Ovary (tissue), 9 donors: ENCODE data around the gene SLC4A2. TPM values are rescaled to one million over a fixed set of nuclear protein-coding genes. Genes with fewer than 3 reads are reported as not detected.

Source experiments
- DNase-seq, 5 donors: peaks; one replicate each; pipeline ENCODE4 v3.0.0-alpha.2; 2019 to 2020
- H3K27ac ChIP-seq, 2 donors: fragments of 200-600 bp; one replicate each; pipeline versions ENCODE4 v1.5.1 to v1.8.0; 2019 to 2022
- H3K27me3 ChIP-seq: fragments of 200-600 bp; one replicate; pipeline ENCODE4 v1.8.0; 2022
- H3K36me3 ChIP-seq: fragments of 200-600 bp; sonication (generic); one replicate; pipeline ENCODE4 v1.5.1; 2019
- H3K4me1 ChIP-seq: one replicate; pipeline ENCODE4 v1.8.1; 2013; ENCODE audit warnings: mild to moderate bottlenecking, moderate library complexity; ENCODE audit not compliant: insufficient read depth
- H3K4me3 ChIP-seq: fragments of 200-600 bp; sonication (generic); one replicate; pipeline ENCODE4 v1.5.1; 2017
- H3K9me3 ChIP-seq, 2 donors: fragments of 200-600 bp in 1 of 2; sonication (generic) in 1 of 2; one replicate each; pipeline versions ENCODE4 v1.5.1 to v1.8.1; 2013 to 2019; ENCODE audit warnings: mild to moderate bottlenecking in 1 of 2, moderate library complexity in 1 of 2
- EP300 ChIP-seq: sonication (generic); formaldehyde crosslinking; IDR thresholded peaks from one replicate; pipeline ENCODE4 v1.6.1; 2017; ENCODE audit warnings: antibody characterized with exemption
- POLR2A ChIP-seq: fragments of 450-650 bp; IDR thresholded peaks from one replicate; pipeline ENCODE4 v1.6.1; 2017; ENCODE audit warnings: antibody characterized with exemption, mild to moderate bottlenecking, moderate library complexity
- WGBS, 3 donors: extraction: QIAGEN DNeasy Blood & Tissue Kit in 1 of 3; methylation state at CpG; one replicate each; pipeline versions ENCODE4 v1.1.5 to v1.1.7; 2013 to 2017; 5-methylcytosine and 5-hydroxymethylcytosine counted together
- intact Hi-C, 4 donors: fragments of 100-400 bp; cut with DNase I; formaldehyde crosslinking; loops; one replicate each; pipeline versions ENCODE4 v1.11.0 to v1.15.1; 2022 to 2023
- polyA plus RNA-seq, 2 donors: library from polyadenylated mRNA; stranded (reverse); fragments of 200-250 nt in 1 of 2; fragments of 350-450 nt in 1 of 2; fragmentation: Illumina TruSeq in 1 of 2; extraction: RNeasy Lipid Tissue Mini Kit (QIAGEN cat#74804) in 1 of 2; gene quantifications; one replicate each; pipeline ENCODE4 v1.2.3, GENCODE V29; 2013 to 2014
- total RNA-seq, 7 donors: library from RNA; depleted of rRNA in 2 of 7; stranded (reverse); fragments of >200 nt in 2 of 7; fragmentation: NEBNext Ultra II Directional in 3 of 7; extraction: Animal tissue kit (Norgen Biotek cat#: 25700) in 3 of 7; gene quantifications; one replicate each; pipeline versions ENCODE4 v1.1.0 to v1.2.4, GENCODE V29; 2016 to 2023
- TF ChIP-seq, protein P1 (sequence below), 3 donors: fragments of 450-650 bp in 2 of 3; fragments of 200-600 bp in 1 of 3; IDR thresholded peaks; one replicate each; pipeline versions ENCODE4 v1.5.1 to v1.8.0; 2016 to 2022; ENCODE audit warnings: antibody characterized with exemption in 3 of 3, mild to moderate bottlenecking in 1 of 3
- donor health status: DM: no; HTN: no; CAD: no; lungs with moderate emphysema.
- donor health status: DM: no; HTN: no; CAD: no.
- donor health status: Bipolar disorder and iron deficiency.
- donor health status: DM: yes; HTN: yes; CAD: no.
- donor health status: DM: no; HTN: no; CAD: no.
- donor health status: DM: yes; HTN: yes; CAD: no.

The SLC4A2 gene
- total and polyA plus RNA-seq, 9 donors: 10.5 to 127 (median 94.3) TPM

DNA sequence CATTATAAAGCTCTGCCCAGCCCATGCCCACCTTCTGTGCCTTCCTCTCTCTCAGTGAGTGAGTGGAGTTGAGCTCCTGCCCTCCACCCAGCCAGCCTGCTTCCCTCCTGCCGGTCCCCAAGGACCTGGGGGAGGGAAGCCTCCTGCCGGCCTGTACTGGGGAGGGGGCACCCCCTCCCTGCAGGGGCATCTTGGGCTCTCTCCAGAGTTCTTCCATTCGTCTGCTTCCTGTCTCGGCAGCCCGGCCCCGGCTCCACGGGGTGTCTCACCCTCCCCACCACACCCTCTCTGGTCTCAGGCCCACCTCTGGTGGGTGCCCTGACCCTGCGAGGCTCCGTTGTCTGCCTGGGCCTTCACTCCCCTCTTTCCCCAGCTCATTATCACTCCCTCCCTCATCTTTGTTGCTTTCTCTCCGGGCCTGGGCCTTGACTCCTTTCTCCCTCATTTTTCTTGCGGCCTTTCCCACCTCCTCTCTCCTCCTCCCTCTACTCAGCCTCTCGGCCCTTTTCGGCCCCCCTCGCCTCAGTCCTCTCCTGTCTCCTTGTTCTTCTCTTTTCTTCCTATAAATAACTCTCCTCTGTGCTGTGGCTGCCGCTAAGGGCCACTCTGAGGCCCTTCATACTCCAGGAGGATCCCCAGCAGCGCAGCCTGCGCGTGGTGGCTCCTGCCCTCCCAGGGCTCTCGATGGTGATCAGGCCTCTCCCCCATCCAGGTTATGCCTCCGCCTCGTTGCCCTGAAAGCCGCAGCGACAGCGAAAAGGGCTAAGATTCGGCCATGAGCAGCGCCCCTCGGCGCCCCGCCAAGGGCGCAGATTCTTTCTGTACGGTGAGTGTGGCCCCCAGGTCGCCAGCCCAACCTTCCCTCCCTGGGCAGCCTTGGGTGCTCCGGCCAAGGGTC lies 2.1 kb downstream of the SLC4A2 start:
- peak in 3 of 5 donors; percentile 50 to 67 (median 66) for DNase-seq
- Histone ChIP-seq H3K4me3 (peak overlapping the region; percentile 81), H3K27ac (peak overlapping the region; percentile 27 to 55), H3K27me3 (no peaks in the 10 kb centered on the region), H3K9me3 (no peaks in the 10 kb centered on the region), H3K4me1 (peaks cover 25% of the 10 kb centered on the region), H3K36me3 (no peaks in the 10 kb centered on the region)
- intact Hi-C loops: loop anchor here in 1 of 4 donors (2.0 kb wide), 1 partner anchor 21 kb away; the partner anchor contains the start of gene TMUB1
- 34 to 43% (median 35%) methylated on average over 33 of the region's 33 CpGs for WGBS, 3 donors
- TF ChIP-seq POLR2A: no peak
- no peak for TF ChIP-seq EP300
- TF ChIP-seq, protein P1, sequence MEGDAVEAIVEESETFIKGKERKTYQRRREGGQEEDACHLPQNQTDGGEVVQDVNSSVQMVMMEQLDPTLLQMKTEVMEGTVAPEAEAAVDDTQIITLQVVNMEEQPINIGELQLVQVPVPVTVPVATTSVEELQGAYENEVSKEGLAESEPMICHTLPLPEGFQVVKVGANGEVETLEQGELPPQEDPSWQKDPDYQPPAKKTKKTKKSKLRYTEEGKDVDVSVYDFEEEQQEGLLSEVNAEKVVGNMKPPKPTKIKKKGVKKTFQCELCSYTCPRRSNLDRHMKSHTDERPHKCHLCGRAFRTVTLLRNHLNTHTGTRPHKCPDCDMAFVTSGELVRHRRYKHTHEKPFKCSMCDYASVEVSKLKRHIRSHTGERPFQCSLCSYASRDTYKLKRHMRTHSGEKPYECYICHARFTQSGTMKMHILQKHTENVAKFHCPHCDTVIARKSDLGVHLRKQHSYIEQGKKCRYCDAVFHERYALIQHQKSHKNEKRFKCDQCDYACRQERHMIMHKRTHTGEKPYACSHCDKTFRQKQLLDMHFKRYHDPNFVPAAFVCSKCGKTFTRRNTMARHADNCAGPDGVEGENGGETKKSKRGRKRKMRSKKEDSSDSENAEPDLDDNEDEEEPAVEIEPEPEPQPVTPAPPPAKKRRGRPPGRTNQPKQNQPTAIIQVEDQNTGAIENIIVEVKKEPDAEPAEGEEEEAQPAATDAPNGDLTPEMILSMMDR (IDR thresholded peaks at IDR 0.05): no peak

DNA sequence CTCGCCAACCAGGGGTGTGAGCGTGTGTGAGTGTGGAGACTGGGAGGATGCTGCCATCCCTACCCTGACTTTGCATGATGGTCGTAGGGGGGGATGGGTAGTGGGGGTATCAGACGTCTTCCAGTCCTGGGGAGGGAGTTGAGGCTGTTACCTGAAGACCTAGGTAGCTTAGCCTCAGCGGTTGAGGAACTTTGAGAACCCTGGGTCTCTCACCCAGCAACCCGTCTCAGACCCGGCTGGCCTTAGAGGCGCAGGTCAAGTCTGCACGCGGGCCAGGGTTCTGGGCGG lies 2.7 kb downstream of the SLC4A2 start:
- Histone ChIP-seq H3K4me3 (no peak overlapping the region), H3K27ac (peak overlapping the region in 1 of 2 donors; percentile 27), H3K27me3 (no peaks in the 10 kb centered on the region), H3K36me3 (no peaks in the 10 kb centered on the region), H3K4me1 (peaks cover 24% of the 10 kb centered on the region), H3K9me3 (no peaks in the 10 kb centered on the region)
- TF ChIP-seq, protein P1 (IDR thresholded peaks at IDR 0.05): no peak
- no peak for TF ChIP-seq POLR2A
- intact Hi-C loops: no loop called here
- WGBS, 3 donors: 49 to 71% (median 54%) methylated on average over 11 of the region's 11 CpGs
- no peak for DNase-seq

DNA sequence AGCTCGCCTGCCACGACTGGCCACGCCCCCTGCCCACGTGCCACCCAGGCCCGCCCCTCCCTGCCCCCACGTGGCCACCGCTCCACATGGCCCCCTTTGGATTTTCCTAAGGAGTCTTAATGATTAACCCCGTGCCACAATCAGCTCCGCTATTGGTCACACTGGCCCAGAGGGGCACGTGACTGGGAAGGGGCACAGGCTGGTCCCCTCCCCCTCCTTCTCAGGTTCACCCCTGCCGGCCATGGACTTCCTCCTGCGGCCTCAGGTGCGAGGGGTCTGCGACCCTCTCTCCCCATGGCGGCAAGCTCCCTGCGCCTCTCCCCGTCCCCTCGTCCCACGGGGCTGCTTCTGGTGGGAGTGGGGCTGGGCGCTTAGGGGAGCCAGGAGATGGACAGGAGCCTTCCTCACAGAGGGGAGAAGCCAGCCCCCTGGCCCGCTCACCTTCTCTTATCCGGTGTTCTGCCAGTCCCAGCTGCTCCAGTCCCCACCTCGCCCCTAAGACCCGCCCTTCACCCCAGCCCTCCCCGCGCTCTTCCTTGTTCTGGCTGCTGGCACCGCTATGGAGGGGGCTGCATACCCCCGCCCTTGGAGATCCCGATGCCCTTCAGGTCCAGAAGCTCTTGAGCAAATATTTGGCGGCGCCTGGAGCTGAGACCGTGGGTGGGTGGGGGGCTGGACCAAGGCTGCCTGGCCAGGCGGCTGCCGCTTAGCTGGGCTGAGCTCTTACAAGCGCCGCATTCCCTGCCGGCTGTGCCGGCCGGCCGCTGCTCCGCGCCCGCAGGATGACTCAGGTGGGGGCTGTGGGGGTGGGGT lies 3.2 kb downstream of the SLC4A2 start:
- Histone ChIP-seq H3K27me3 (no peaks in the 10 kb centered on the region), H3K4me3 (peak overlapping the region; percentile 28), H3K27ac (peak overlapping the region in 1 of 2 donors; percentile 57), H3K9me3 (no peaks in the 10 kb centered on the region), H3K36me3 (no peaks in the 10 kb centered on the region), H3K4me1 (peaks cover 22% of the 10 kb centered on the region)
- WGBS, 3 donors: 23 to 33% (median 24%) methylated on average over 36 to 43 of the region's 43 CpGs
- no peak for TF ChIP-seq EP300
- TF ChIP-seq POLR2A: no peak
- TF ChIP-seq, protein P1 (IDR thresholded peaks at IDR 0.05): no peak
- DNase-seq: peak; percentile 66 to 77 (median 71)
- intact Hi-C loops: no loop called here

- peak overlapping the region; percentile 28 for H3K4me3 ChIP-seq
- H3K9me3 ChIP-seq: no peaks in the 10 kb centered on the region
- TF ChIP-seq POLR2A (no peak), EP300 (no peak)
- TF ChIP-seq, protein P1 (IDR thresholded peaks at IDR 0.05): no peak
- H3K27ac ChIP-seq: peak overlapping the region in 1 of 2 donors; percentile 57
- H3K27me3 ChIP-seq: no peaks in the 10 kb centered on the region
- DNase-seq: peak in 3 of 5 donors; percentile 66 to 78 (median 73)
- H3K4me1 ChIP-seq: peaks cover 22% of the 10 kb centered on the region
- no peaks in the 10 kb centered on the region for H3K36me3 ChIP-seq
- intact Hi-C loops: no loop called here
- 8 to 13% (median 11%) methylated on average over 11 of the region's 11 CpGs for WGBS, 3 donors
Observed at GRCh38 chr7:151063212-151063561, 3.8 kb downstream of the SLC4A2 start.
